Brain pericyte (primary cell): ENCODE measurements around the gene EMCN.
A peak's percentile ranks its signal among the peaks of the same experiment; 100 is the strongest.
"Not testable (repeated sequence)": the region's sequence is repeated elsewhere in the genome, so short reads cannot be mapped to it uniquely, and the experiment has no call there.

Experiments
- DNase-seq: peaks from one replicate; pipeline ENCODE4 v3.0.0-alpha.2; 2012; ENCODE audit warnings: low read depth, low spot score

Gene EMCN

DNA sequence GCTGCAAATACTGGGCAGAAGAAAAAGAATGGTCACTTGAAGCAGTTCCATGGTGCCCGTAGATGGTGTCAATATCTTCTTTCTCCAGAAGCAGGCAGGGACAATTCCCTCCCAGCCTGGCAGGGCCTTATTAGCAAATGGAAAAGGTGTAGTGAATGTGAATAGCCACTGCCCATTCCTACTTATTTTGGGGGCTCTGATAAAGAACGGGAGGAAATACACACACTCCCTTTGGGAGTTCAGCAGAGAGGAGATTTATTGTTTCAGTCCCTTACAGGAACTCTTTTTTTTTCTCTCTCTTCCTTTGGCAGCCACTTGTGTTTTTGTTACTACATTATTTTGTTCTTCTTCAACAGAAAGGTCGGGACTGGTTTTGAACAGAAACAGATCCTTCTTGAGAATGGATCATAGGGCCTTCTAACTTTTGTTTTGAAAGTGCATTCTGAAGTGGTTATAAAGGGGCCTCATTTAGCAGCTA is at the start of gene EMCN:
Gene EMCN, minus strand, starts transcription at position 159 of the 478 bp plus-strand sequence. Its CDS starts 108 bp downstream, at position 51.
- peak; percentile 48 for DNase-seq

DNA sequence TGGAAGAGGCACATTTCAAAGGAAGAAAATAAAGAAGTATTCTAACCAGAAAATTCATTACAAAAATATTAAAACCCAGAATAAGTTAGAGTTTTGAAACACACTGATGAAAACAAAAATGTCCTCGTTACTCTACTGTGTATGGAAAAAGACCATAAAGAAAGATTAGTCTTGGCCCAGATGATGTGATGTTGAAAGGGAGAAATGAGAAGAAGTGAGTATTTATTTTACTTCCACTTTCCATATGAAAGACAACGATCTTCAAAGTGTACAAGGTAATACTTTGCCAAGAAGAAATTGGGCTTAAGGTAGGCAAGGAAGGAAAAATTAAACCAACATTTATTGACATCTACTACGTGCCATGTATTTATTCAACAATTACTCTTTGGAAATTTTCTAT is 48.6 kb upstream of the EMCN start:
- DNase-seq, result no peak

- DNase-seq, result no peak
Measured at GRCh38 chr4:100557306-100557705, 39.5 kb upstream of the EMCN start.

- no peak for DNase-seq
Measured at GRCh38 chr4:100555611-100556337, 38.0 kb upstream of the EMCN start.

GRCh38 chr4:100548200-100548560 is 30.4 kb upstream of the EMCN start:
- no peak for DNase-seq

DNA sequence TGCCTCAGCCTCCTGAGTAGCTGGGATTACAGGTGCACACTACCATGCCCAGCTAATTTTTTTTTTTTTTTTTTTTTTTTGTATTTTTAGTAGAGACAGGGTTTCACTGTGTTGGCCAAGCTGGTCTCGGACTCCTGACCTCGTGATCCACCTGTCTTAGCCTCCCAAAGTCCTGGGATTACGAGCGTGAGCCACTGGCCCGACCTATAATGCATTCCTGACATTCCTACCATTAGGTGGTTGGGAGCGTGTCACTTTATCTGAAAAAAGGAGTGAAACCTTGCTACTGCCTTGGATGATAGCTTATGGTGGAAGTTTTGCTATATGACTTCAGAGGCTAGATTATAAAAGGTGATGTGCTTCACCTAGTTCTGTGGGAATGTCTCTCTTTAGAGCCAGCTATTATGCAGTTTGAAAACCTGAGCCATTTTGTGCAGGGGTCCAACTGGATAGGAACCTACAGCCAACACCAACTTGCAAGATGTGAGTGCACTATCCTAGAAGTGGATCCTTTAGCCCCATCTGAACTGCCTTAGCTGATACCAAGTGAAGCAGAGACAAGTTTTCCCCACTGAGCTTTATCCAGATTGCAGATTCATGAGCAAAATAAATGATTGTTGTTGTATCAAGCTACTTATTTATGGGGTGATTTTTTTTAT is 29.8 kb upstream of the EMCN start:
- DNase-seq, result no peak

GRCh38 chr4:100545427-100545826 is 27.6 kb upstream of the EMCN start:
- no peak for DNase-seq

GRCh38 chr4:100540131-100540530 is 22.3 kb upstream of the EMCN start:
- DNase-seq, result no peak

DNA sequence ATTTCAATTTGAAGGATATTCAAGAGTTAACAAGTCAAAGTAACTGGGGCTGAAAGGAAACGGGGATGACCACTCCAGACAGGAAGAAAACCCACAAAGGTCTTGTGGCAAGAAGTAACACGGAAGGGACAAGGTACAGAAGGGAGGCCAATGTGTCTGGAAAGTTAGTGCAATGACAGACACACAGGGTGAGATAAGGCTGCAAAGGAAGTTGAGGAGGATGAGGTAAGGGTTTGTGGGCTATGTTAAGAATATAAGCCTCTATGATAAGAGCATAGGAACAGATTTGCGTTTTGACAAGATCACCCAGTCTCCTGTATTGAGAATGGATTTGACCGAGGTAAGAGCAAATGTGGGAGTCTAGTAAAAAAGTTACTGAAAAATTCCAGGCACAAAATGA is 21.9 kb upstream of the EMCN start:
- no peak for DNase-seq

- DNase-seq, result no peak
Measured at GRCh38 chr4:100533741-100534140, 15.9 kb upstream of the EMCN start.

- not testable (repeated sequence) for DNase-seq
Measured at GRCh38 chr4:100530161-100530560, 12.3 kb upstream of the EMCN start.

DNA sequence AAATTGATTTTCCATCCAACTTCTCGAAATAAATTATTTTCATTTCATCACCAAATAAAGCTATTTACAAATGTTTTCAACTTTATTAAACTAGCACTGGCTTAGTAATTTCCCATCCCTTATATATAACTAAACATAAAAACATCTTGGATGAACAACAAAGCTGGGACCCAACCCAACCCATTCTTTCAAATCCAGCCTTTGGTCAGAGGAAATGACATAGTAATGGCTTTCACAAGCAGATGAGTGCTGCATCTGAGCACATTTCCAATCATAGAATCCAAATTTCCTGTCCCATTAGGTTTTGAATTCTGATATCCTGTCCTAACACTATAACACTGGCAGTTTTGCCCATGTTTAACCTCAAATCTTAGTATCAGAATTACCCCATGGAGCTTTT is 7.9 kb upstream of the EMCN start:
- no peak for DNase-seq

GRCh38 chr4:100519205-100519604 is 1.4 kb upstream of the EMCN start:
- no peak for DNase-seq

- no peak for DNase-seq
Measured at GRCh38 chr4:100516225-100516624, 1.6 kb downstream of the EMCN start.

- no peak for DNase-seq
Measured at GRCh38 chr4:100511896-100512295, 5.9 kb downstream of the EMCN start.

DNA sequence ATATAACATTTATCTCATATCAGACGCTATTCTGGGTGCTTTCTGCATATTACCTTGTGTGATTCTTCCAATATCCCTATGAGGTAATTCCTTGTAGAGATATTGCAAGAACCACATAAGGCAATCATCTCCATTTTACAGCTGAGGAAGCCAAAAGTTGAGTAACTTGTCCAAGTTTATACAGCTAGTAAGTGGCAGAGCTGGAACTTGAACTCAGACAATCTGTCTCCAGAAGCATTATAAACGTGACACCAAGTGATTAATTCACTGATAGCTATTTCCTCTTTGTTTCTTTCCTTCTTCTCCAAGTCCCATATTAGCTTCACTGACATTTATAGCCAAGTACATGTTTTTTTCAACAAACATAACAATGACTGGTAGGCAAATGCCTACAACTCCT is 7.3 kb downstream of the EMCN start:
- no peak for DNase-seq

DNA sequence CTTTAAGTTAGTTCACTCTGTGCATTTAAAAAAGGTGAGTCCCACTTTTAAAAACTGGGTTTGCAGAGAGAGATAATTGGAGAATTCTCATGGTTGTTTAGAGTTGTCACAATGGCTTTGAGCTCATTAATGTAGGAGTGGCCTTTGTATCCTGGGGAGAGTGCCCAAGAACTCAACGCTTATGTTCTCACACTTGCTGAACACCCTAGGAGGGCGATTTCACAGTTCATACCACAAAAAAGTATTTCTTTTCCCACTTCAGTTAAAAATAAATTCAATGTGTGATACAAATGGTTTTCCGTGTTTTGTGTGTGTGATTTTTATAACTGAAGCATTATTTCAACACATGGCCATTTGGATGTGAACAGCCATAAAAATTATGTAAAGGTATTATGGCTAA is 8.4 kb downstream of the EMCN start:
- DNase-seq, result no peak

DNA sequence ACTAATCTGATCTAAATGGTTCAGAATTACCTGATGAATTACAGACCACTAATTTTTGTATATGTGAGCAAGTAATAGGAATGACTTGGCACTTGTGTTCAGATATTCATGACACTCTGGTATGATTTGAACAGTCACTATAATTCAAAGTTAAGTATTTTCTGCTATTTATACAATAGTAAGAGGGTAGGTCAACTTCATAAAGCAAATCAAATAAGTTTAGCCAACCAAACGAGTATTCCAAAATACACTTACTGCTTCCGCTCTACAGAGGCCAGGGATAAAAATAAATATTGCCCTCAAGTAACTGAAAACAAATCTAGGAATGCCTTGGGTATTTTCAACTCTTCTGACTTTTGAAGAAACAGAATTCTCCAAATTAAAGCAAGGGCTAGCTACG is 9.1 kb downstream of the EMCN start:
- DNase-seq, result no peak

DNA sequence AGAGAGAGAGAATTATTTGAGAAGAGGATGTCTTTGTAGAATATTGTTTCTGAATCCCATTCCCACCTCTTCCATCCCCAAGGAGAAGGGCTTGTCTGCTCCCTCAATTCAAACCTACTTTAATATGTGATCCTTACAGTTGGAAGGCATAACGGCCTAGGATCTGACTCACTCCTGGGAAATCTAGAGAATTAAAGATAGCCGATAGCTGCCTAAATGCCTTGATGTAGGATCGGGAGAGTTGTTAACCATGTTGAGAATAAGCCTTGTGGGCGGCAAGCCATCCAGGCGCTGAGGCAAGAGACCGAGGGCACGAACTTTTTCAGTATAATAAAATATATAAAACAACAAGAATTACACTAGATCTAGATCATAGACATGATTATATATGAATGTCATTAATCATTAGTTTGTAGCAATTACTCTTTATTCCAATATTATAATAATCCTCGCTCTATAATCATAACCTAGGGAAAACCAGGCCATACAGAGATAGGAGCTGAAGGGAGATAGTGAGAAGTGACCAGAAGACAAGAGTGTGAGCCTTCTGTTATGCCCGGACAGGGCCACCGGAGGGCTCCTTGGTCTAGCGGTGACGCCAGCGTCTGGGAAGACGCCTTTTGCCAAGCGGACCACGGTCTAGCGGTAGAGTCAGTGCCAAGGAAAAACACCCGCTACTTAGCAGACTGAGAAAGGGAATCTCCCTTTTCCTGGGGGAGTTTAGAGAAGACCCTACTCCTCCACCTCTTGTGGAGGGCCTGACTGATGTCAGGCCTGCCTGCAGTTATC is 13.5 kb downstream of the EMCN start:
- DNase-seq, result no peak

DNA sequence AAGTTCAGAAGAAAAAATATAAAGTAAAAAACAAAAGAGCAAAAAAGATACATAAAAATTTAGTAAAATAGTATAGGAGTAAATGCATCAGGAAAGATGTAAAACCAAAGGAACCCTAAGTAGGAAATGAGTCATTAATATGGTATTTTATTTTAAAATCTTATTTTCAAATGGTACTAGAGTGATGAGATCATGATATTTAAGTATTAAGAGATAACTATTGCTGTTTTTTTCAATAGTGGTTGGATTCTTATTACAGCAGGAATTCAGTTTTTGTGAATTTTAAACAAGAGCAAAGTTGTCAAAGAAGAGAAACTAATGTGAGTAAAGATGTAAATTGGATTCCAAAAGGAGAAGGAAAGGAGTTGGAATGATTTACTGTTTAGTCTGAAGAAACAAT is 20.0 kb downstream of the EMCN start:
- DNase-seq, result no peak

- no peak for DNase-seq
Measured at GRCh38 chr4:100495074-100495473, 22.7 kb downstream of the EMCN start.

- DNase-seq, result no peak
Measured at GRCh38 chr4:100494166-100494565, 23.7 kb downstream of the EMCN start.

DNA sequence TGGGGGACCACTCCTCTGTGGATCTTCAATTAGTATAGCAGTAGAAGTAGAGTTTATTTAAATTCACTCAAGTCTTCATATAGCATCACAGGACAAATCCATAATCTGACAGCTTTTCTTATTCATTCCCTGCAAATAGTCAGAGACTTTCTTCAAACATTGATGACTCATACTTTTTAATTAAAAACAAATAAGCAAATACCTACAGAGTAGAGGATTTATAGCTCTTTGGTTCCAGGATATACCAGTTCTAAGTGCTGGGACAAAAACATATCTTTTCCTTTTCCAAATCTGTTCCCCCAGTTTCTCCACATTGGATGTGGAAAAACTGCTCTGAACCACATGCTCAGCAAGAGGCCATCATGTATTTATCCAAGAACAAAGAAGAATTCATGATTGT is 24.1 kb downstream of the EMCN start:
- no peak for DNase-seq
